NB4 (cell line): ENCODE data around the gene ATG12.

ENCODE experiments used
- DNase-seq: peaks from one replicate; pipeline ENCODE4 v3.0.0; 2010; ENCODE audit warnings: low read depth
- H3K4me3 ChIP-seq: one replicate; pipeline ENCODE4 v1.5.1; 2011; ENCODE audit warnings: mild to moderate bottlenecking, low read depth, low read length, moderate library complexity
- CTCF ChIP-seq: IDR thresholded peaks from one replicate; pipeline ENCODE4 v1.5.1; 2012; ENCODE audit warnings: low read depth, low read length
- MYC ChIP-seq: IDR thresholded peaks from 2 replicates; pipeline ENCODE4 v1.6.1; 2011; ENCODE audit warnings: low read depth, low read length
- POLR2A ChIP-seq: IDR thresholded peaks from 2 replicates; pipeline ENCODE4 v1.6.1; 2011; ENCODE audit warnings: mild to moderate bottlenecking; ENCODE audit not compliant: insufficient read length; ENCODE audit errors: extremely low read depth
- TF ChIP-seq, protein P1 (sequence below): IDR thresholded peaks from 2 replicates; pipeline ENCODE4 v1.6.1; 2011; ENCODE audit warnings: low read depth, low read length

Gene ATG12

DNA sequence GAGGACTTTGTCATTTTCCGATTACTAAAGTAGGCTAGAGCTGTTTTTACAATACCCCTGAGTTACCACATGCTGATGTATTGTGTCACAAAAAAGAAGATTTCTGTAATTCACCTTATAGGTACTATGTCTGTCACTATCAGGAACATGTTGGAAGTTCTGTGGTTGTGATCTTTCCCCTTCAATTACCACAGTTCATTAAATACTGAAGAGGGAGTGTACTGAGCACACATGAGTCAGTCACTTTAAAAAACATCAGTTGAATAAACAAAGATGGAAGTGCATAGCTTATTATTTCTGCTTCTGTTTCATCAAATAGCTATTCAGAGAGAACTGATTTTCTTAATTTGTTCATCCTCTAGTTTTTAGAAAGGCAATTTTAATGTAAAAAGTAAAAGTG is 32.0 kb upstream of the ATG12 start:
- TF ChIP-seq CTCF (no peak), MYC (no peak), POLR2A (no peak)
- TF ChIP-seq, protein P1, sequence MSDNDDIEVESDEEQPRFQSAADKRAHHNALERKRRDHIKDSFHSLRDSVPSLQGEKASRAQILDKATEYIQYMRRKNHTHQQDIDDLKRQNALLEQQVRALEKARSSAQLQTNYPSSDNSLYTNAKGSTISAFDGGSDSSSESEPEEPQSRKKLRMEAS = no peak
- no peak for DNase-seq
- H3K4me3 ChIP-seq = no peak overlapping the region

DNA sequence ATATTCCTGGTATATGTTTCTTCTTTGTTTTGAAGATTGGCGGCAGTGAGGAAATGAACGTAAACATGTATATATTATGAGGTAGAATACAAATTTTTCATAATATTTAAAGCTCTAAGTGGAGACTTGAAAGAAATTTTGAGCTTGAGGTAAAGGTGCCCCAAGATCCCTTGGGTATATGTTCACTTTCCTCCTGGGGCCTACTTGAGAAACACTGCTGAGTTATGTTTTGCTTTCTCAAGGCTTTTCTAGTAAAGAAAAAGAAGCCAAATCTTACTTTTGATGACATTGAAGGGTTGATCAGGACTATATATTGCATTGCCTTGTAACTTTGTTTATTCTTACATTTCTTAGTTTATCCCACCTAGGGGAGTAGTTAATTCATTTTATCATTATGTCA is 31.1 kb upstream of the ATG12 start:
- no peak for DNase-seq
- H3K4me3 ChIP-seq = no peak overlapping the region
- TF ChIP-seq MYC = no peak
- no peak for TF ChIP-seq POLR2A
- TF ChIP-seq, protein P1 = no peak
- no peak for TF ChIP-seq CTCF

- H3K4me3 ChIP-seq = no peak overlapping the region
- TF ChIP-seq, protein P1 = no peak
- TF ChIP-seq CTCF (no peak), POLR2A (no peak), MYC (no peak)
- no peak for DNase-seq
These were observed 28.0 kb upstream of the ATG12 start for GRCh38 chr5:115869256-115869795.

DNA sequence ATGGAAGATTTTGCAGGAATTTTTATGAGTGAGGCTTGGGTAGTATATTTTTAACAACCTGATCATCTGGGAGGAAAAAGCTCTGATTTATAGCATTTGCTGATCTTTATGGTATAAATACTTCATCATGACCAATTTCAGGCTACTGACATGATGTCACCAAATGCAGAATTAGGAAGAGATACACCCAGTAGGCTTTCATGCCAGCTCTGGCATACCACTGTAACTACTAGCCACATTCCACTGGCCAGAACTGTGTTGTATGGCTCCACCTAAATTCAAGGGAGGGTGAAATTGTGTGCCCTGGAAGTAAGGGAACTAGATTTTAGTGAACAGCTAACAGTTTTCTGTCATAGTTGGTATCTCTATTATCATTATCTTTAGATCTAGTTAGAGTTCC is 18.0 kb upstream of the ATG12 start:
- TF ChIP-seq CTCF (no peak), POLR2A (no peak), MYC (no peak)
- TF ChIP-seq, protein P1 = no peak
- H3K4me3 ChIP-seq = no peak overlapping the region
- no peak for DNase-seq

- H3K4me3 ChIP-seq = no peak overlapping the region
- DNase-seq = no peak
- TF ChIP-seq, protein P1 = no peak
- TF ChIP-seq POLR2A = no peak
- no peak for TF ChIP-seq MYC
- TF ChIP-seq CTCF = no peak
These were observed 17.0 kb upstream of the ATG12 start for GRCh38 chr5:115858396-115858795.
